SK-N-SH (cell line): Measurements from ENCODE around the gene ERCC8.

Source experiments
- CTCF ChIP-seq: fragments of 200-600 bp; sonication (generic); IDR thresholded peaks from 2 replicates; pipeline ENCODE4 v1.6.1; 2017; ENCODE audit warnings: antibody characterized with exemption, mild to moderate bottlenecking, moderate library complexity
- EP300 ChIP-seq, 2 experiments: IDR thresholded peaks; 2 replicates each; pipeline versions ENCODE4 v1.4.0 to v1.6.1; 2012; ENCODE audit warnings: borderline replicate concordance in 1 of 2, low read depth in 1 of 2, low read length in 1 of 2
- MAX ChIP-seq: IDR thresholded peaks from 2 replicates; pipeline ENCODE4 v1.4.0; 2012; ENCODE audit warnings: low read depth
- POLR2AphosphoS5 ChIP-seq: IDR thresholded peaks from 2 replicates; pipeline ENCODE4 v1.6.1; 2012; ENCODE audit warnings: low read depth, low read length
- USF1 ChIP-seq: IDR thresholded peaks from 2 replicates; pipeline ENCODE4 v1.4.0; 2012; ENCODE audit warnings: low read depth, borderline replicate concordance
- ZBTB33 ChIP-seq: IDR thresholded peaks from 2 replicates; pipeline ENCODE4 v1.4.0; 2012; ENCODE audit warnings: low read depth, borderline replicate concordance

DNA sequence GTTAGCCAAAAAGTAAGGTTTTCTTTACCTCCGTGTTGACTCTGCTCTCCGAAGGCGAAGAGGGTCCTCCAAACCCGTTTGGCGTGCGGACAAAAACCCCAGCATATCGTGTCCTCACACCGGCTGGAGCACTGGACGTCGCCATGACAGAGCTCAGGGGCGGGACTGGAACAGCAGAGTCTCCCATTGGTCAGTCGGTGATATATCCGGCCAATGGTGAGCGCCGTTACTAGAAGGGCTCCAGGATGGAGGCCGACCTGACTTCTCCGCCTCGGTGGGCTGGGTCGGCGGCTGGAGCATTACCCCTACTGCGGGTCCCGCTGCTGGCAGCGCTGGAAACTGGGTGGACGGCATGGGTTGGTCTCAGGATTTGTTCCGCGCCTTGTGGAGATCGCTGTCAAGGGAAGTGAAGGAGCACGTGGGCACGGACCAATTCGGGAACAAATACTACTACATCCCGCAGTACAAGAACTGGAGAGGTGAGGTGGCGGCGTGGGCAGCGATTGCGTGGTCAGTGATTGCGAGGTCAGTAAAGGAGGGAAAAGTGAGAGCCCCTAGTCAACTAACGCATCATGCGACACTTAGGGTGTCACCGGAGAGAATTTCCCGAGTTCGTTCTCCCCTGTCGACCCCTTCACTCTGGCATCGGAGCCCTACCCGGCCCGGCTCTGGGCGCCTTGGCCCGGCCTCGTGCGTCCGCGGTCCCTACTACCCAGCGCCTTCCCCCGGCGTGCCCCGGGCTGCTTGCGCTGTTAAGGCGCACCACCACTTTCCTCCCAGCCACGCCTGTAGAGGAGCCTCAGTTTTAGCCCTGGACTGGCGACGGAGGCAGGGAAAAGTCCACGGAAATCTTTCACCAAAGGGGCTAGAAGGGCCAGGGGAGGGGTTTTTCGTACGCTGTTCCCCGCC lies at the start of gene ERCC8, which contains the start of gene NDUFAF2:
- TF ChIP-seq EP300 (IDR thresholded peaks at IDR 0.05; ENCODE audit: borderline replicate concordance in 1 of 2, low read depth in 1 of 2, low read length in 1 of 2) (no peak), USF1 (no peak), ZBTB33 (no peak), CTCF (no peak), POLR2AphosphoS5 (peak; percentile 77), MAX (peak; percentile 66)
